Astrocyte (in vitro differentiated cells and primary cell): ENCODE data around the gene ALDOA.

Experiments used
- CTCF ChIP-seq: IDR thresholded peaks from 2 replicates; pipeline ENCODE4 v1.5.1; 2011; ENCODE audit warnings: low read depth, mild to moderate bottlenecking, inconsistent platforms, low read length, moderate library complexity; ENCODE audit not compliant: insufficient read depth
- EZH2 ChIP-seq: IDR thresholded peaks from 2 replicates; pipeline ENCODE4 v1.6.1; 2012; ENCODE audit warnings: mild to moderate bottlenecking, low read length, inconsistent platforms; ENCODE audit not compliant: insufficient read depth

GRCh38 chr16:30063278-30063892 lies 2.2 kb upstream of the ALDOA start:
- TF ChIP-seq CTCF (no peak), EZH2 (no peak)
